Neural cell (in vitro differentiated cells): Measurements from ENCODE around the gene TSEN2. TPM values are rescaled to one million over a fixed set of nuclear protein-coding genes. Genes with fewer than 3 reads are reported as not detected.

ENCODE experiments used
- H2AFZ ChIP-seq: fragments of 200-600, 300-800 bp; sonication (generic), shearing (Covaris generic); 2 replicates; pipeline ENCODE4 v1.6.0; 2014; ENCODE audit warnings: low read depth, mild to moderate bottlenecking, antibody characterized with exemption, low read length, moderate library complexity
- H3F3A ChIP-seq: fragments of 200-600 bp; shearing (Covaris generic); 2 replicates; pipeline ENCODE4 v1.6.1; 2016; ENCODE audit warnings: mild to moderate bottlenecking, moderate library complexity, mixed read lengths, antibody characterized with exemption, low read length; ENCODE audit not compliant: insufficient read depth, poor library complexity, severe bottlenecking
- H3K27ac ChIP-seq: fragments of 200-600, 300-800 bp; sonication (generic), shearing (Covaris generic); 2 replicates; pipeline ENCODE4 v1.5.1; 2014; ENCODE audit warnings: mild to moderate bottlenecking, low read length, moderate library complexity
- H3K27me3 ChIP-seq: fragments of 300-800, 200-600 bp; sonication (generic), shearing (Covaris generic); 2 replicates; pipeline ENCODE4 v1.6.0; 2014; ENCODE audit warnings: mild to moderate bottlenecking, low read depth, low read length, moderate library complexity; ENCODE audit not compliant: insufficient read depth
- H3K36me3 ChIP-seq: fragments of 300-800, 200-600 bp; sonication (generic), shearing (Covaris generic); 2 replicates; pipeline ENCODE4 v1.5.1; 2014; ENCODE audit warnings: mild to moderate bottlenecking, antibody characterized with exemption, low read length, moderate library complexity; ENCODE audit not compliant: insufficient read depth
- H3K4me2 ChIP-seq: fragments of 300-800, 200-600 bp; sonication (generic), shearing (Covaris generic); 2 replicates; pipeline ENCODE4 v1.6.0; 2014; ENCODE audit warnings: mild to moderate bottlenecking, low read length
- H3K4me3 ChIP-seq: fragments of 300-800, 200-600 bp; sonication (generic), shearing (Covaris generic); 2 replicates; pipeline ENCODE4 v1.5.1; 2014; ENCODE audit warnings: mild to moderate bottlenecking, low read length, moderate library complexity
- H3K79me2 ChIP-seq: fragments of 200-600 bp; shearing (Covaris generic); replicated peaks from 2 replicates; pipeline ENCODE4 v1.6.0; 2014; ENCODE audit warnings: mild to moderate bottlenecking, low read length, moderate library complexity; ENCODE audit not compliant: insufficient read depth
- H3K9ac ChIP-seq: fragments of 300-800, 200-600 bp; sonication (generic), shearing (Covaris generic); 2 replicates; pipeline ENCODE4 v1.6.1; 2016; ENCODE audit warnings: mild to moderate bottlenecking, low read length, mixed read lengths
- H3K9me2 ChIP-seq: fragments of 200-600 bp; shearing (Covaris generic); 2 replicates; pipeline ENCODE4 v1.6.1; 2016; ENCODE audit warnings: mild to moderate bottlenecking, low read length, mixed read lengths; ENCODE audit not compliant: insufficient read depth
- H3K9me3 ChIP-seq: fragments of 200-600, 300-800 bp; sonication (generic), shearing (Covaris generic); 2 replicates; pipeline ENCODE4 v1.6.1; 2016; ENCODE audit warnings: mild to moderate bottlenecking, mixed run types, low read length, moderate library complexity, mixed read lengths
- H4K20me1 ChIP-seq: fragments of 200-600 bp; shearing (Covaris generic); 2 replicates; pipeline ENCODE4 v1.6.1; 2016; ENCODE audit warnings: mild to moderate bottlenecking, mixed run types; ENCODE audit not compliant: insufficient read depth
- EP300 ChIP-seq: fragments of 450-650 bp; conservative IDR thresholded peaks from 2 replicates; pipeline ENCODE4 v1.6.1; 2014; ENCODE audit warnings: antibody characterized with exemption, mild to moderate bottlenecking, moderate library complexity; ENCODE audit not compliant: poor library complexity, severe bottlenecking
- EZH2 ChIP-seq: fragments of 200-600, 300-800 bp; shearing (Covaris generic), sonication (generic); IDR thresholded peaks from 2 replicates; pipeline ENCODE4 v1.6.1; 2014; ENCODE audit warnings: antibody characterized with exemption, low read length, borderline replicate concordance, mild to moderate bottlenecking; ENCODE audit not compliant: insufficient read depth, poor library complexity, severe bottlenecking
- MXI1 ChIP-seq: fragments of 450-650 bp; conservative IDR thresholded peaks from 2 replicates; pipeline ENCODE4 v1.6.1; 2014; ENCODE audit warnings: antibody characterized with exemption, mild to moderate bottlenecking; ENCODE audit not compliant: poor library complexity, severe bottlenecking
- POLR2AphosphoS5 ChIP-seq: IDR thresholded peaks from 2 replicates; pipeline ENCODE4 v1.6.1; 2012
- RAD21 ChIP-seq: fragments of 450-650 bp; conservative IDR thresholded peaks from 2 replicates; pipeline ENCODE4 v1.6.1; 2014; ENCODE audit warnings: antibody characterized with exemption, mild to moderate bottlenecking, moderate library complexity
- SMC3 ChIP-seq: fragments of 450-650 bp; conservative IDR thresholded peaks from 2 replicates; pipeline ENCODE4 v1.6.1; 2014; ENCODE audit warnings: antibody characterized with exemption, mild to moderate bottlenecking, moderate library complexity; ENCODE audit not compliant: poor library complexity
- TAF1 ChIP-seq: IDR thresholded peaks from 2 replicates; pipeline ENCODE4 v1.6.1; 2012; ENCODE audit warnings: low read depth
- polyA plus RNA-seq: library from polyadenylated mRNA; depleted of rRNA; stranded (reverse); fragments of >200 nt; gene quantifications from 2 replicates; pipeline ENCODE4 v1.2.3, GENCODE V29; 2014
- TF ChIP-seq, protein P1 (sequence below): IDR thresholded peaks from 2 replicates; pipeline ENCODE4 v1.6.1; 2012; ENCODE audit warnings: borderline replicate concordance

TSEN2 gene
- polyA plus RNA-seq, 1 donor from 2014 or later, result 22.6 TPM

GRCh38 chr3:12518261-12519028 lies 34.2 kb downstream of the TSEN2 start:
- TF ChIP-seq MXI1, result no peak
- no peak overlapping the region for H2AFZ ChIP-seq
- H3K4me2 ChIP-seq, result no peak overlapping the region
- no peaks in the 10 kb centered on the region for H4K20me1 ChIP-seq
- H3K79me2 ChIP-seq, result no peaks in the 10 kb centered on the region
- H3K9ac ChIP-seq, result no peak overlapping the region
- no peak overlapping the region for H3K27ac ChIP-seq
- no peaks in the 10 kb centered on the region for H3K9me3 ChIP-seq
- no peaks in the 10 kb centered on the region for H3K9me2 ChIP-seq
- no peaks in the 10 kb centered on the region for H3K27me3 ChIP-seq
- peaks cover 6% of the 10 kb centered on the region for H3K36me3 ChIP-seq
- H3K4me3 ChIP-seq, result no peak overlapping the region
- H3F3A ChIP-seq, result no peaks in the 10 kb centered on the region

GRCh38 chr3:12521010-12521409 lies 36.7 kb downstream of the TSEN2 start:
- Histone ChIP-seq H3K79me2 (no peaks in the 10 kb centered on the region), H4K20me1 (no peaks in the 10 kb centered on the region), H3K9me2 (no peaks in the 10 kb centered on the region), H3K4me2 (no peak overlapping the region), H3F3A (no peaks in the 10 kb centered on the region), H3K9me3 (no peaks in the 10 kb centered on the region), H2AFZ (no peak overlapping the region), H3K27ac (no peak overlapping the region), H3K9ac (no peak overlapping the region), H3K36me3 (peaks cover 6% of the 10 kb centered on the region), H3K4me3 (no peak overlapping the region), H3K27me3 (no peaks in the 10 kb centered on the region)
- TF ChIP-seq MXI1 (no peak), POLR2AphosphoS5 (no peak), EP300 (no peak), RAD21 (no peak)
- TF ChIP-seq, protein P1, sequence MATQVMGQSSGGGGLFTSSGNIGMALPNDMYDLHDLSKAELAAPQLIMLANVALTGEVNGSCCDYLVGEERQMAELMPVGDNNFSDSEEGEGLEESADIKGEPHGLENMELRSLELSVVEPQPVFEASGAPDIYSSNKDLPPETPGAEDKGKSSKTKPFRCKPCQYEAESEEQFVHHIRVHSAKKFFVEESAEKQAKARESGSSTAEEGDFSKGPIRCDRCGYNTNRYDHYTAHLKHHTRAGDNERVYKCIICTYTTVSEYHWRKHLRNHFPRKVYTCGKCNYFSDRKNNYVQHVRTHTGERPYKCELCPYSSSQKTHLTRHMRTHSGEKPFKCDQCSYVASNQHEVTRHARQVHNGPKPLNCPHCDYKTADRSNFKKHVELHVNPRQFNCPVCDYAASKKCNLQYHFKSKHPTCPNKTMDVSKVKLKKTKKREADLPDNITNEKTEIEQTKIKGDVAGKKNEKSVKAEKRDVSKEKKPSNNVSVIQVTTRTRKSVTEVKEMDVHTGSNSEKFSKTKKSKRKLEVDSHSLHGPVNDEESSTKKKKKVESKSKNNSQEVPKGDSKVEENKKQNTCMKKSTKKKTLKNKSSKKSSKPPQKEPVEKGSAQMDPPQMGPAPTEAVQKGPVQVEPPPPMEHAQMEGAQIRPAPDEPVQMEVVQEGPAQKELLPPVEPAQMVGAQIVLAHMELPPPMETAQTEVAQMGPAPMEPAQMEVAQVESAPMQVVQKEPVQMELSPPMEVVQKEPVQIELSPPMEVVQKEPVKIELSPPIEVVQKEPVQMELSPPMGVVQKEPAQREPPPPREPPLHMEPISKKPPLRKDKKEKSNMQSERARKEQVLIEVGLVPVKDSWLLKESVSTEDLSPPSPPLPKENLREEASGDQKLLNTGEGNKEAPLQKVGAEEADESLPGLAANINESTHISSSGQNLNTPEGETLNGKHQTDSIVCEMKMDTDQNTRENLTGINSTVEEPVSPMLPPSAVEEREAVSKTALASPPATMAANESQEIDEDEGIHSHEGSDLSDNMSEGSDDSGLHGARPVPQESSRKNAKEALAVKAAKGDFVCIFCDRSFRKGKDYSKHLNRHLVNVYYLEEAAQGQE, result no peak

GRCh38 chr3:12522721-12523120 lies 38.4 kb downstream of the TSEN2 start:
- no peak overlapping the region for H3K9ac ChIP-seq
- no peaks in the 10 kb centered on the region for H3K9me2 ChIP-seq
- H3F3A ChIP-seq, result no peaks in the 10 kb centered on the region
- no peaks in the 10 kb centered on the region for H3K79me2 ChIP-seq
- no peak overlapping the region for H3K4me2 ChIP-seq
- H2AFZ ChIP-seq, result no peak overlapping the region
- H4K20me1 ChIP-seq, result no peaks in the 10 kb centered on the region
- peaks cover 6% of the 10 kb centered on the region for H3K36me3 ChIP-seq
- no peak overlapping the region for H3K27ac ChIP-seq
- H3K27me3 ChIP-seq, result no peaks in the 10 kb centered on the region
- no peak overlapping the region for H3K4me3 ChIP-seq
- no peaks in the 10 kb centered on the region for H3K9me3 ChIP-seq
- TF ChIP-seq MXI1, result no peak
- TF ChIP-seq EP300, result no peak

GRCh38 chr3:12527757-12528143 lies 43.5 kb downstream of the TSEN2 start:
- no peaks in the 10 kb centered on the region for H3K27me3 ChIP-seq
- no peaks in the 10 kb centered on the region for H3K36me3 ChIP-seq
- no peak overlapping the region for H3K9ac ChIP-seq
- H3F3A ChIP-seq, result no peaks in the 10 kb centered on the region
- H3K27ac ChIP-seq, result no peak overlapping the region
- TF ChIP-seq POLR2AphosphoS5 (no peak), EP300 (no peak), SMC3 (no peak), MXI1 (no peak), TAF1 (no peak), RAD21 (no peak), EZH2 (no peak)
- TF ChIP-seq, protein P1, result no peak
- no peaks in the 10 kb centered on the region for H3K9me2 ChIP-seq
- H2AFZ ChIP-seq, result no peak overlapping the region
- no peaks in the 10 kb centered on the region for H3K9me3 ChIP-seq
- H3K79me2 ChIP-seq, result no peaks in the 10 kb centered on the region
- no peaks in the 10 kb centered on the region for H4K20me1 ChIP-seq
- H3K4me3 ChIP-seq, result no peak overlapping the region
- no peak overlapping the region for H3K4me2 ChIP-seq
